HG02840 (cell line): Measurements from ENCODE around the gene TP53TG5.

Experiments
- ATAC-seq: cut with Tn5 transposase; IDR thresholded peaks from one replicate; pipeline ENCODE4 v1.9.1; 2021; ENCODE audit warnings: mild to moderate bottlenecking, moderate library complexity, moderate number of reproducible peaks; ENCODE audit not compliant: unreplicated experiment, low FRiP score

The TP53TG5 gene

GRCh38 chr20:45378191-45378590 is at the start of gene TP53TG5:
Gene TP53TG5 (minus strand): TSS chr20:45378325. CDS start chr20:45378236, 89 bp downstream.
- no peak for ATAC-seq

GRCh38 chr20:45427236-45428149 is 49.4 kb upstream of the TP53TG5 start:
- ATAC-seq = no peak

- ATAC-seq = no peak
These were observed 48.3 kb upstream of the TP53TG5 start for GRCh38 chr20:45426320-45427016.

GRCh38 chr20:45425561-45425960 is 47.4 kb upstream of the TP53TG5 start:
- no peak for ATAC-seq

- ATAC-seq = no peak
These were observed 45.6 kb upstream of the TP53TG5 start for GRCh38 chr20:45423700-45424099.

GRCh38 chr20:45420125-45420524 is 42.0 kb upstream of the TP53TG5 start:
- ATAC-seq = no peak

- peak; percentile 70 for ATAC-seq
These were observed 41.3 kb upstream of the TP53TG5 start for GRCh38 chr20:45419188-45420091.

- ATAC-seq = no peak
These were observed 38.8 kb upstream of the TP53TG5 start for GRCh38 chr20:45416917-45417316.

- ATAC-seq = peak; percentile 60
These were observed 37.9 kb upstream of the TP53TG5 start, which contains the start of gene PIGT for GRCh38 chr20:45415822-45416637. Gene PIGT (plus strand): TSS chr20:45416141. CDS start chr20:45416157, 16 bp downstream.

GRCh38 chr20:45413479-45413878 is 35.4 kb upstream of the TP53TG5 start:
- ATAC-seq = no peak

- ATAC-seq = no peak
These were observed 34.5 kb upstream of the TP53TG5 start for GRCh38 chr20:45412653-45413052.

- ATAC-seq = no peak
These were observed 32.8 kb upstream of the TP53TG5 start for GRCh38 chr20:45410887-45411286.

- no peak for ATAC-seq
These were observed 31.6 kb upstream of the TP53TG5 start for GRCh38 chr20:45409521-45410272.

GRCh38 chr20:45408646-45409213 is 30.6 kb upstream of the TP53TG5 start:
- ATAC-seq = no peak

- ATAC-seq = no peak
These were observed 29.9 kb upstream of the TP53TG5 start, which contains the start of gene DBNDD2 for GRCh38 chr20:45407783-45408645. Gene DBNDD2 (plus strand): TSS chr20:45408289. CDS start chr20:45408468, 179 bp downstream.

- no peak for ATAC-seq
These were observed 29.1 kb upstream of the TP53TG5 start for GRCh38 chr20:45407067-45407745.
